ENCODE data around the gene CALCR.

DNA sequence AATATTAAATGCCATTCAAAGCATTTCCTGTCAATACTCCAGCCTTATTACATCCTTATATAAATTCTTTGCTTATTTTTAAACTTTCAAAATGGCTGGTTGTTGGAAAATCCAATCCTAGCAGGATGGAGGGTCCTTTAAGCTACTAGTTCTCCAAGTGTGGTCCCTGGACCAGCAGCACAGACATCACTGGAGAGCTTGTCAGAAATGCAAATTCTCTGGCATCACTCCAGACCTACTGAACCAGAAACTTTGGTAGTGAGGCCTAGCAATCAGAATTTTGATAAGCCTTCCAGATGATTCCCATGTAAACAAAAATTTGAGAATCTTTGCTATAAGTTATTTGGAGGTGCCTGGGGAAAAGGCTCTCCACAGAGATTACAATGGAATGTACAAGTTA lies 43.8 kb downstream of the CALCR start:
- TF ChIP-seq CTCF (conservative IDR thresholded peaks at IDR 0.05; ENCODE audit: low read depth, low read length) (no peak), EZH2phosphoT487 (IDR thresholded peaks at IDR 0.05; ENCODE audit: borderline replicate concordance, low read length) (no peak)
